ENCODE results near the gene SLC6A1. TPM values are rescaled to one million over a fixed set of nuclear protein-coding genes. Genes with fewer than 3 reads are reported as not detected.

Gene SLC6A1
- total and polyA plus RNA-seq, 2 of the 8 experiments (the other 6 are each of a cell fraction or from before 2014, with no cell fraction given), result 0.30 to 0.63 TPM

DNA sequence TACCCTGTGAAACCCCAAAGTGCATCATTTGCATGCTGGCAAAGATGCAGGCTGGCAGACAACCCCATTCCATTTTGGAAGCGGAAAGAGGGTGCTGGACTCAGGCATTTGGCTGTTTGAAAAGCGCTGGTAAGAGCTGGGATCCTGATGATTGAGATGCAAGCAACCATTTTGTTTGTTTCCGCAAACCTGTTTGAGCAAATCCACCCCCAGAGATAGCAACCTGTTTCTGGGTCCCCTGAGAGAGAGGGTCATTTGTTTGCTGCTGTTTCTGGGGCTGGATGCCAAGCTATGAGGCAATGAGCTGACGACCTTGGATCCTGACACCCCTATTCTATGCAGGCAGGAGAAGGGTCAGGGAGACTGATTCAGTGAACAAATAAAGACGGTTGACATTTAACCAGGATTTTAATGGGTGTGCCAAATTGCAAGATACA lies 9.8 kb downstream of the SLC6A1 start (continued):
- TF ChIP-seq, protein P1, sequence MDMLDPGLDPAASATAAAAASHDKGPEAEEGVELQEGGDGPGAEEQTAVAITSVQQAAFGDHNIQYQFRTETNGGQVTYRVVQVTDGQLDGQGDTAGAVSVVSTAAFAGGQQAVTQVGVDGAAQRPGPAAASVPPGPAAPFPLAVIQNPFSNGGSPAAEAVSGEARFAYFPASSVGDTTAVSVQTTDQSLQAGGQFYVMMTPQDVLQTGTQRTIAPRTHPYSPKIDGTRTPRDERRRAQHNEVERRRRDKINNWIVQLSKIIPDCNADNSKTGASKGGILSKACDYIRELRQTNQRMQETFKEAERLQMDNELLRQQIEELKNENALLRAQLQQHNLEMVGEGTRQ (IDR thresholded peaks at IDR 0.05; ENCODE audit: low read length), result no peak
- TF ChIP-seq RBBP5 (IDR thresholded peaks at IDR 0.05; ENCODE audit: borderline replicate concordance, low read depth, low read length), result no peak
- TF ChIP-seq SUZ12 (IDR thresholded peaks at IDR 0.05; ENCODE audit: low read length), result no peak

Data from H1 (cell line).